Right ventricle myocardium superior (tissue), 1 donor: ENCODE results near the gene DPF3. TPM values are rescaled to one million over a fixed set of nuclear protein-coding genes. Genes with fewer than 3 reads are reported as not detected.

Source experiments
- ATAC-seq: fragments of 200-7000 bp; cut with Tn5 transposase; one replicate; pipeline ENCODE4 v1.9.1; 2020; ENCODE audit warnings: mild to moderate bottlenecking; ENCODE audit not compliant: poor library complexity
- DNase-seq: peaks from one replicate; pipeline ENCODE4 v3.0.0-alpha.2; 2020
- intact Hi-C: fragments of 100-400 bp; cut with DNase I; formaldehyde crosslinking; loops from one replicate; pipeline ENCODE4 v1.11.2; 2022
- total RNA-seq: library from RNA; stranded (reverse); fragmentation: NEBNext Ultra II Directional; extraction: Animal tissue kit (Norgen Biotek cat#: 25700); gene quantifications from one replicate; pipeline ENCODE4 v1.2.1, GENCODE V29; 2021
- donor health status: DM: no; HTN: yes; CAD: no; lungs with severe emphysema.

The DPF3 gene
- total RNA-seq, 1 donor from 2014 or later, result 25.0 TPM

DNA sequence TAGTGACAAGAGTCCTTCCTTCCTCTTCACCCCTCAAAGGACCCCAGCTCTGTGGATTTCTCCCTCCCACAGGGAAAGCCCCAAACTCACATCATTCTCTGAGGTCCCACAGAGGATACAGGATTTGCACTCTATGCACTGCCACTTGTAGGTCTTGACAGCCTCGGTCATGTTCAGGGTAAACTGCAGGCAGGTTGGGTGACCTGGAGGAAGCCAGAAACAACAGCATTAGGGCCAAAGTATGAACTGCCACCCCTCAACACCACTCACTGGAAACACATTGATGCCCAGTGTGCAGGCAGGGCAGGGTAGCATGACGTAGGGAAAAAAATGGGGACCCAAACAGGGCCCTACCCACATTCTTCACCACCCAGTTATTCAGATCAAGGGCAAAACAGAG, 264.4 kb downstream of the DPF3 start:
- intact Hi-C loops, result no loop called here
- ATAC-seq, result no peak
- no peak for DNase-seq

DNA sequence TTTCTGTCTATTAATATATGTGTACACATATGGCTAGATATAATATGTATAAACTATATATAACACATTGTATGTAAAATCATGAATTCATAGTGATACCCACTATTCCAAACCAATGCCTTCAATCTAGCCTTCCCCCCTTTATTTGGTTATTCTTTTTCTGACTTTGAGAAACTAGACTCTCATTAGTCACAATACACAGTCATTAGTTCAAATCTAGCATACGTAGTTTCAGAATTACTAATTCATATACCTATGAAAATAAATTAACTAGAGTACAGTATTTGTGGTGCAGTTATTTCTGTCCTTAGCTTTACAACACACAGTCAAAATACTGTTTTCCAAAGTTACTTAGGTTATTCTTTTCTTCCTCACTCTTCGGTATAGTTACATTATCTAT, 268.2 kb downstream of the DPF3 start:
- intact Hi-C loops, result no loop called here
- no peak for ATAC-seq

DNA sequence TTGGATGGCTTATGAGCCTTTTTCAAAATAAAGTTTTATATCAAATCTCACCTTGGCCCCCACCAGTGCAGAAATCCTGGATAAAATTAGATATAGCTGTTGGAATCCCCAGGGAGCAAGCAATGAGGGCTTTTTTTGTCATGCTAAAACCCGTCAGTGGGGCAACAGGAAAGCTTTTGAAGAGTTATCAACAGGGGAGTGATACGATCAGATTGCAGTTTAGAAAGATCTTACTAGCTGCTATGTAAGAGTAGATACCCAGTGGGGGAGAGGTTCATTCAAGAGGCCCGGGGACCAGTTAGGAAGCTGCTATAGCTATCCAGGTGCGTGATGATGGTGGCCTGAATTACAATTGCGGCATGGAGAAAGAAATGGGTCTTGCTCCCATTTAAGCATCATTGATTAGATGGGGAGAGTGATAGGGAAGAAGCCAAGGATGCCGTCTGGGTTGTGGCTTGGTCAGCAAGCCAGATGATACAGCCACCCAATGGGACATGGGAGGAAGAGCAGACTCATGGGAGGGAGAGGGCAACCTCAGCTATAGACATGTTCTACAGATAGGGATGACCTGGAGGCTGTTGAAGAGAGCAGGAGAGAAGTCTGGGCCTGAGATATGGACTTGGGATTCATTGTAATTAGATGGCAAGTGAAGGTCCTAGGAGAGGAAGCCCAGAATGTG, 272.4 kb downstream of the DPF3 start:
- intact Hi-C loops, result no loop called here
- ATAC-seq (no peak), DNase-seq (no peak)

More for the DNA sequence above, 268.2 kb downstream of the DPF3 start:
- no peak for DNase-seq

DNA sequence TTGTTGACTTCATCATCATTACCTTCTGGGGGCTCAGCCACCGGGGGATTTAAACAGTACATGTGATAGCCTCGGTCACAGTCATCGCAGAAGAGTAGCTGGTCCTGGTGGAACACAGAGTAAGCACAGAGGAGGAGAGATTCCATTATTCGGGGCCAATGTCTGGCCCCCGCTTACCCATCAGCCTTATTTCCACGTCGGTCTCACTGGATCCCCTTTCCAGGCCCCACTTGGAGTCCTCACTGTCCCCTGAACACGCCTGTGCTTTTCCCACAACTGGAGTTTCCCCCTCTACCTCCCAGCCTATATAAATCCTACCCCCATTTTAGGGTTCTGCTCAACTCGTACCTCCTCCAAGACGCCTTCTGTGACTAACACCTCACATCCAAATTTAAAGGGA, 274.0 kb downstream of the DPF3 start:
- ATAC-seq, result no peak
- intact Hi-C loops, result no loop called here
- DNase-seq, result no peak

DNA sequence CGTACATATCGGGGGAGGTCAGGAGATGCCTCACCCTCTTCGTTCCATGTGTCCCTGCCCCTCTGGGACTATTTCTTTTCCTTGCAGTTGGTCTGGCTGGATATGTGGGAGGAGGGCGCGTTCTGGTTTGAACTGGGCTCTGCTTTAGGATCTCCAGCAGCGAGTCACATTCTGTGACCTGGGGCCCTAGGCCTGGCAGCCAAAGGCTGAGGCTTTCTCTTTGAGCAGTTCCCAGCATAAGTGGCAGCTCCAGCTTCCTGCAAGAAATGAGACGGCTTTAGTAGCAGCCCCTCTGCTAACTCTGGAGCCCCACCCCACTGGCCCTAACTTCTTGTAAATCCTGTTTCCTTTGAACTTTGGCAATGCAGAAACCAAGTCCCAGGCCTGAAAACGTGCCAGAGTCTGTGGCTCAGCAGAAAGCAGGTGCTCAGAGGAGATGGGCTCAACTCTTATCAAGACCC, 274.8 kb downstream of the DPF3 start:
- intact Hi-C loops, result no loop called here
- no peak for DNase-seq

DNA sequence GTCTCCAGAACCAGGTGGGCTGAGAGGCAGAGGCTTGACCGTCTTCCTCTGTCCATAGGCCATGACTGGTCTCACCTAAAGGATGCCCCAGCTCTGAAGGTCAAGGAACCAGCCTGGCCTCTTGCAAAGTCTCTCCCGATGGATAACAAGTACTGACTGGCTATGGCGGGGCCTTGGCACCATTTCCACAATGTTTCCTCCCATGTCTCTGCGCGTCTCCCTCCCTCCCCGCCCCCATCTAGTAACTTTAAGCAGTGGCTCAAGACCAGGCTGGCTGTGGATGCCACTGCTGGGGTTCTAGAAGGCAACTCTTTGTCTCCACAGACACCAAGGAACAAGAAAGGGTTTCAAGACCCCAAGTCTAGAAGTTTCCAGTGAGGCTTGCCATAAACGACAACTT, 275.5 kb downstream of the DPF3 start:
- no peak for DNase-seq
- no peak for ATAC-seq
- intact Hi-C loops, result no loop called here

More for the DNA sequence above, 274.8 kb downstream of the DPF3 start:
- ATAC-seq, result no peak

DNA sequence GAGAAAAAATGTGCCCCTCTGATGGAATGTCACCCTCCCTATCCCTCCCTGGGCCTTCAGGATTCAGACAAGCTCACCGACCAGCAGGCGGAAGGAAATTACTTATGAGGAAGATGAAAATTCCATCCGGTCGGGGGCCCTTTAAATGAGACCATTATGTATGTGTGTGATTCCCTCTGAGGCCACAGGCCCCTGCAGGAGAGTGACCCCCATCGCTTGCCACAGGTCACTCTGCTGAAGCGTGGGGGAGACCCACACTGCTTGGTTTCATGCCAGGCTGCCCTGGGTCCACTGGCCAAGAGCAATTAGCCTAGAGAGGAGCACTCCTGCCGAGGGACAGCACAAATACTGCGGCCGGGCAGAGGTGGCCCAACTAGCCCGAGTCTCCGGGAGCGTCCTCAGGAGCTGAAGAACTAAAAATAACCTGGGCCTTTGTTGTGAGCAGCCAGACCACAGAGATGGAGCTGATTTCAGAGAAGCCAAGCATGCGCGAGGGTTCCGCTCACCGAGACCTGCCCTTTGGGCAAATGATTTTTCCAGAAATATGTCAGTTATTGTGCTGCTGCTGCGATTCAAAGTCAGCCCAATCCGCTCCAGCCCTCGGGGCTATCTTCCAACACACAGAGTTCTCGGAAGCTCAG, 276.4 kb downstream of the DPF3 start:
- intact Hi-C loops, result no loop called here
- ATAC-seq (peak; percentile 68), DNase-seq (peak; percentile 63)

DNA sequence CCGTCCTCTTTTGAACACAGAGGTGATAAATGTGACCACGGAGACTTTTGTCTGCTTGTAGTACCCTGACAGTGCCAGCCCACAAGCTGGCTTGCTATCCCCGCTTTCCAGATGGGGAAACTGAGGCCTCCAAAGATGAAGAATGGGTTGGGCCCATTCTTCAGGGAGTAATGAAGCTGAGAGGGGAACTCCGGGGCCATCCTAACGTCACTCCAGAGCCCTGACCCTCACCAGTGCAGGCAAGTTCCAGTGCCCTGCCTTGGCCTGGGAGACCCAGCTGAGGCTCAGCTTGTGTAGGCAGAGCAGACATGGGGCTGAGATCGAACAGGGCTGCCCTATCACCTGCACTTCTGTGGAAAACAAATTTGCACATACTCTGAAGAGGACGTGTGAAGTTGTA, 277.1 kb downstream of the DPF3 start:
- DNase-seq (no peak), ATAC-seq (no peak)
- intact Hi-C loops, result no loop called here

DNA sequence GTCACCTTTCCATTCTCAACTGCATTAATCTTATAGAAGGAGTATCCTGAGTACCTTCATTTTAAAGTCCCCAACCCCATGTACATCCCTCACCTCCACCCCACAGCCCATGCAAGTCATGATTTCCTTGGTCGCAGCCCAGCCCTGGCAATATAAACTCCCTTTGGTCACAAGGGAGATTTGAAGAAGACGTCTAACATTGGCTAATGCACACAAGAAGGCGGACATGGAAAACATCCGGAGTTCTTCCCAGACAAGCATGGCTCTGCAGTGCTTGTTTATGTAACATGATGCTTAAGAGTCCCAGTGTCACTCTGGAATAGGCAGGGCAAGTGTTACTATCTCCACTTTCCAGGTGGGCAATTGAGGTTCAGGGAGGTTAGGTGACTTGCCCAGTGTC, 277.6 kb downstream of the DPF3 start:
- DNase-seq, result no peak

DNA sequence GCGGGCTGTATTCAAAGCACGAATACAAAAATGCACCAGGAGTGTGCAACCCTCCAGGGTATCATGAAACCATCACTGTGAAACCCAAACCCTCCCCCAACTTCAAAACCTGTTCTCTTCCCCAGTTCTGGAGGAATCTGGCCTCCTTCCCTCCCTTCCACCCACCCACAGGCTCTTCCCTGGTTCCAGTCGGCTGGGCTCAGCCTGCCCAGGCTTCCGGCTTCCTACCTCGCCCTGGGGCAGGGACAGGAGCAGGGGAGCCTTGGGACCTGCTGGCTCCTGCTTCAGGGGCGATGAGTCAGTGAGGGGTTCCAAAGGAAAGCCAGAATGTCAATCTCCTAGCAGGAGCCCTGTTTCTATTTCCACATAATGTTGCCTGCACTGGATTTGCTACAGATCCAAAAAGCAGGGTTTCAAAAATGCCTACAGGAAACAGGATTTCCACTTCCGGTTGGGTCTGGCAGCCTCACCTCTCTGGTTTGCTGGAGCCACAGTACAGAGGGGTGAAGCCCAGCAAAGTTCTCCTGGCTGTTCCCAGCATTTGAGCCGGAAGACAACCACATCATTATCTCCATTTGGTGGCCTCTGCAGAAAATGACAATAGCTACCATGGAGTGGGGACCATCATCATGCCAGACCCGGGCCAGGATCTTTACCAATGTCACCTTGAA, 278.3 kb downstream of the DPF3 start:
- intact Hi-C loops, result no loop called here
- DNase-seq, result no peak
- ATAC-seq, result no peak

More for the DNA sequence above, 277.6 kb downstream of the DPF3 start:
- intact Hi-C loops, result no loop called here
- ATAC-seq, result peak; percentile 45

DNA sequence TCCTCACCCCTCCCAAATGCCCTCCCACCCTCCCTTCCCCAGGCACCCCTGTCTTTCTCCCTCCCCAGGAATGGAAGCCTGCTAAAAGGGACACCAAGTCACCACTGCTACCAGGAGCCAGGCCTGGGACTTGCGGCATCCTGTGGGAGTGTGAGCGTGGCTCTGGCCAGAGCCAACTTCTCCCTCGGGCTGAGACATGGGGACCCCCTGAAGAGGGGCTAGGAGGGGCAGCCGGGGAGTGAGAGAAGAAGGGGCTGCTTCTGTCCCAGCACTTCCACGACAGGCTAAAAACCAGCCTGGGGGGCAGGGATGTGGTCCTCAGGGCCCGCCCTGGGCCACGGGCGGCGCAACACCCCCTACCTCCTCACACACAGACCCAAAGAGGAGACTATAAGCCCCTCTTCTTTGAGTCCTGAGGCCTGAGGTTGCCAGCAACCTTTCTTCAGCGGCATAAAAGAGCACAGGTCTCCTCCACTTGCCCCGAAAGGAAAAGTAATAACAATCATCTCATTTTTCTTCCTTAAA, 278.9 kb downstream of the DPF3 start:
- DNase-seq (no peak), ATAC-seq (no peak)
- intact Hi-C loops, result no loop called here

DNA sequence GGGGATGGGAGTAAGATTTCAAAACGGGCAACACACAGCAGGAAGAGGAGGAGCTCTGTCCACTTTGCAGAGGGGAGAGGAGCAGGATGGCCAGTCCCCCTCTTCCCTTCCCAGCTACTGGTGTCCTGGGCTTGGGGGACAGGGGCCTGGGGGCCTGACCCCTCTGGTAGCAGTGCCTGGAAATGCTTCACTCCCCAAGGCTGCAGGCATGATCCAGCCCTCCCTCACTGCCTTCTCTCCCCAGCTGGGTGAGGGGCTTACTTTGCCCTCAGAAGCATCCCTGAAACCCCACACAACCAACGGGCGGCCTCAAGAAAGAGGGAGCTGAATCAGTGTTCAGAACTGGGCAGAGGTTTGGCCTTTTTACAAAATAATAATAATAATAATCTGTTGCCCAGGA, 279.5 kb downstream of the DPF3 start:
- ATAC-seq (no peak), DNase-seq (no peak)
- intact Hi-C loops, result no loop called here

DNA sequence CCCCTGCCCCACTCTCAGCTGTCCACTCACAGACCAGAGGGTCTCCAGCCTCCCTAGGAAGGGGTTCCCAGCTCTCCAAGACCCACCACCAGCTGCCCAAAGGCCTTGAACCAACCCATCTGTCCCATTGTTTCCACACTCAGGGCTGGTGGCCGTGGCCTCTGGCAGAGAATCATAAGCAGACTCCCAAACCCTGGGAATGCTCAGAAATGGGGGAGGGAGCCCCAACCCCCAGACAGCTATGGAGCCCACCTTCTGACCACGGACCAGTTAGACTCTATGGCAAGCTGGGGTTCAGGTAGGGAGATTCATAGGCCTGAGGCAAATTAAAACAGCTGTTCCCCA, 280.0 kb downstream of the DPF3 start:
- ATAC-seq, result no peak
- intact Hi-C loops, result no loop called here
- no peak for DNase-seq

DNA sequence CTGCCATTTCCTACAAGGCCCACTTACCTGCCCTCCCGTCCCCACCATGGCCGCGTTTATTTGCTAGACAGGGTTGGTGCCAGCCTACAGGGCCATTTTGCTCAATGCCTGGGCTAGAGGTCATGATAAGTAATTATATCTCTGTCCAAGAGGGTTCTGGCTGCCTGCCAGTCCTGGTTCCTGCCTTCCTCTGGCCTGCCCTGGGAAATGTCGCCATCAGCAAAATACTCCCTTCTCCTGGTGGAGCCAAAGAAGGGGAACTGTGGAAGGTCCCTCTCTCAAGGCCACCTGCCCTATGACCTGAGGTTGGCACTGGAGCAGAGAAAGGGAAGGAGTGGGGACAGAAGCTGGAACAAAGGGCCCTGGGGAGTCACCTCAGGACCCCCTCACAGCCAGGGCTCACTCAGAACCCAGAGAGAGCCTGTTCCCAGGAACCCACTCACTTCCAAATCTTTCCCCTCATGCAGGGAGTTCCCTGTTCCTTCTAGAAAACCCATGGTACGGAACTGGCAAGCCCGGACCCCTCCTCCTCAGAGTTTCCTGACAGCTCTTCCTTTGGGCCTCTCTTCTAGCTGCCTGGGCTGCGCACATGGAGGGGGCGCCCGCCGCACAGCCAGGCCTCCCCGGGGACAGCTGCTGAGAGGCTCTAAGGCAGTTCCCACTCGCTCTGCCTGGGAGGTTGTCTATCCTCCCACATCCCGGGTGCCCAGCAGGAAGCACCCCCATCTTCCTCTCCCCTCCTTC, 280.5 kb downstream of the DPF3 start:
- DNase-seq, result peak; percentile 91
- intact Hi-C loops, result no loop called here
- peak; percentile 76 for ATAC-seq

DNA sequence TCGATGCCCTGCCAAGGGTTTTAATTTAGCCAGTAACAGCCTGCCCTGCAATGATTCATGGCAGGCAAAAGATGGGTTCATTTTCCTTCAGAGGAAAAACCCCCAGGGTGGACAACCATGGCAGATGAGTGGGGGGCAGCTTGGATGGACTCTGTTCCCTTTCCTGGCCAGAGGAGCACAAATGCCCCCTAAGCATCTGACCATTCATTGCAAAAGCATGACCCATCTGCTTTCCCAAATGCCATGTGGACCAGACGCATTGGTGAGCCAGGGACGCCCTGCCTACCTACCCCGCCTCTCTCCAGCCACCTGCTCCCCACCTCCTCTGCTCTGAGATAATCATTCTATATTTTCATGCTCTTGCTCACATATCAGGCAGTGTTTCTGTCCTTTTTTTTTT, 281.9 kb downstream of the DPF3 start:
- DNase-seq, result no peak
- intact Hi-C loops, result no loop called here
- no peak for ATAC-seq

DNA sequence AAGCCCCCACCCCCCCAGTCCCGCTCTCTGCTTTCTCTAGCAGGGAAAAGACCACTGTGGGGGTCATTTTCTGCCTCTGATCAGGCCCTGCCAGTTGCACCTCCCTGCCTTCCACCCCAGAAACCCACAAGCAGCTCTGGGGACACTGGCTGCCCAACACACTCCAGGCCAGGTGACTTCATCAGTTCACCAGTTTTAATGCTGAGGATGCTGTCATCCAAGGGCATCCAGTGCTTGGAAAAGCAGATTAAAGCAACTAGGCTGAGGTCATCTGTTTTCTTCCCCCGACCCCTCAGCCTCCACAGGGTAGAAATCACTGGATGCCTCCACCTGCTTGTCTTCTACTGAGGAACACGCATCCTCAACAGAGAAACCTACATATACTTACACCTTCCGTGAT, 282.4 kb downstream of the DPF3 start:
- intact Hi-C loops, result no loop called here
- no peak for DNase-seq

DNA sequence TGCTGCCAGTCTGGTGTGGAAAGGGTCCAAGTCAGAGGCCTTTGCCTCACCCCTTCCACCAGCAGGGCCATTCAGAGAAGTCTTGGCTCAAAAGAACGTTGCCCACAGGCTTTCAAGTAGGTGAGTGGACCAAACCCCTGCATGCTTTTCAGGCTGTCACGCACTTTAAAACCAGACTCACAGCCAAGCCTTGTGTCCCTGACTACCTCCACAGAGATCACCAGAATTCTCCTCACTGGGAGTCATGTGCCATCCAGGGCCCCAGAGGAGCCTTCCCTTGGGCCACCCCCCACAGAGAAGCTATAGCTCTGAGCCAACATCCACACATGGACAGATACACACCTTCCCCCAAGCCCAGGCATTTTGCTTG, 283.1 kb downstream of the DPF3 start:
- no peak for ATAC-seq
- DNase-seq, result no peak
- intact Hi-C loops, result no loop called here

More for the DNA sequence above, 282.4 kb downstream of the DPF3 start:
- ATAC-seq, result no peak

DNA sequence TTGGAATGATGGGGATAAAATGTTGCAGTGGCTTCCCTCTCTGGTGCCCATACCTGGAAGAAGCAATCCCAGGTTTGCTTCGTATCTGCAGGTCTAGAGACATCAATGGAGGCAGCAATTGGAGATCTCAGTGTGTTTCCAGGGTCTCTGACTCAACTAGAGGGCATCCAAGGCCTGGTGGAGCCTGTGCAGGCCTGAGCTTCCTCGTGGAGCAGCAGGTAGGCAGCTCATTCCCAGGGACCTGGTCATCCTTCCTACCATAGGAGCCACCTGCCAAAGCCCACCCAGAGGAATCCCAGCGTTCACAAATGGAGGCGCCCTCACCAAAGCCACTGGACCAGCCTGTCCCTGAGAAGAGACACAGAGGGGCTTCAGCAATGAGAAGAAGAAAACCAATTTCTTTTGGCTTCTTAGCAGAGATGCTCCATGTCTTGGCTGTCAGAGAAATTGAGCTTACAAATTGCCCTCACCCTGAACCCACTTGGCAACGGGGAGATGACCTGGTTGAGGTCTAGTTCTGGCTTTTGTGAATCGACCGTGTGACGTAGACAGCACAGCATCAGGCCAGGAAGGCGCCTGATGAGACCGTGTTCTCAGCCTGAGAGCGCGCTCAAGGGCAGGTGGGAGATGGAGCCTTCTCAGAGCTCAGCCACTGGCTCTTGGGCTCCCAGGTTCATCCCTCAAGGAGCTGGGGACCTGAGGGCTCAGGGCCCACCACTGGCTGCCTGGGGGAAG, 283.6 kb downstream of the DPF3 start:
- DNase-seq (no peak), ATAC-seq (no peak)
- intact Hi-C loops, result no loop called here
